NCI-H1092 treated with DMSO at 0.1 percent for 48 hours (cell line): ENCODE results near the gene PMM1.
A peak's percentile ranks its signal among the peaks of the same experiment; 100 is the strongest.
"Not testable (repeated sequence)": the region's sequence is repeated elsewhere in the genome, so short reads cannot be mapped to it uniquely, and the experiment has no call there.

Source experiments
- DNase-seq: peaks from one replicate; lab custom pipeline; 2025; lab: John Stamatoyannopoulos, UW

Gene PMM1

DNA sequence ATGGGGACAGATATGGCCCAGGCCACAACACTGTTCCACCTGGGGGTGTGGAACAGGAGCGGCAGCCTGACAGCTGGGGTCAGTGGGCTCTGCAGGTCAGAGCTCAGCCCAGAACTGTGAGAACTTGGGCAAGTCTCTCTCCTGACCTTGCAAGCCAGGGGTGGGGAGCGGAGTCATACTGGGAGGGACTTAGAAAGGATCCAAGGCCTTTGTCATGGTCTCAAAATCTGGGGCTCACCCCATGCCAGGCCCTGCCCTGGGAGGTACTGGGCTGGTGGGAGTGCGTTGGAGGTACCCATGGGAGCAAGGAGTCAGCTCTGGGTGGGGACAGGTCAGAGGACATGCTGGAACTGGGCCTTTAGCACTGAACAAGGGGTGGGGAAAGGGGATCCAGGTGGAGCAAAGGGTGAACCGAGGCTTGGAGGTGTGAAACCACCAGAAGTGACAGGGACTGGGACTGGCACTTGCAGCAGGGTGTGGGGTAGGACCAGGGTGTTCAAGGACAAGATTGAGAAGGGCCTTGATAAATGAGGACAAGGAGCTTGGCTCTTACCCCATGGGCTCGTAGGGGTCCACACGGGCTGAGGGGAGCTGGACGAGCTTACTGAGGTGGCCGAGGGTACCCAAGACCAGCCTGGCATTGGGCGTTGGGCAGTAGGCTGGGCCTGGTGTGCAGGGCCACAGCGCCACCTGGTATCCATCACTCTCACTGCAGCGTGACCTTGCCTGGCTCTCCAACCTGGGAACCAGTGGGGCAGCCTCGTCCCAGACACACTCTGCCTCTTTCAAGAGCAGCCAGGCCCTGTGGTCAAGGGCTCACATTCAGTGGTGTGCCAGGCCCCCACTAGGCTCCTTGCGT lies 7.4 kb upstream of the PMM1 start:
- peak; percentile 48 for DNase-seq

- DNase-seq, result no peak
These were observed 6.1 kb upstream of the PMM1 start for GRCh38 chr22:41595703-41596102.

GRCh38 chr22:41593336-41593960 lies 3.8 kb upstream of the PMM1 start:
- not testable (repeated sequence) for DNase-seq

DNA sequence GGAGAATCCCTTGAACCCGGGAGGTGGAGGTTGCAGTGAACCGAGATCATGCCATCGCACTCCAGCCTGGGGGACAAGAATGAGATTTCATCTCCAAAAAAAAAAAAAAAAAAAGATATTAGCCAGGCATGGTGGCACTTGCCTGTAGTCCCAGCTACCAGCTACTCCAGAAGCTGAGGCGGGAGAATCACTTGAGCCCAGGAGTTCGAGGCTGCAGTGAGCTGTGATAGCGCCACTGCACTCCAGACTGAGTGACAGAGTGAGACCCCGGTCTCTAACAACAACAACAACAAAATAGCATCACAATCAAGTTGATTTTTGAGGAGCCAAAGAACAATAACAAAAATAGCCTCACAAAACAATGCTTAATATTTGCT lies 2.3 kb downstream of the PMM1 start:
- DNase-seq, result no peak

DNA sequence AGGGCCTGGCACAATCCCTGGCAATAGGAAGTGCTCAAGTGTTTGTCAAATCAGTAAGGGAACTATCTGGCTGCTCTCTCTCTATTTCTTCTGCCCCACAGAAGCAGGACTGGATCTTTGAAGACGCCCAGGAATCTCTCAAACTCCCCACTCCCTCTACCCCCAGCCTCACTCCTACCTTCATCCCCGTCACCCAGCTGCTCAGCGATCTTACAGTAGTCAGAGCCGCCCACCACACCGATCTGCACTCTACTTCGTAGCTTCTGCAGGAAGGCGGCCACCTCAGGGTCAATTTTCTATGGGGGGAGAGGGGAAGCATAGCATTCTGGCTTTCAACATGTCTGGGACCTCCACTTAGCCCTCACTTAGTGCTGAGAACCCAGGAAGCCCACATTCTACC lies 3.7 kb downstream of the PMM1 start:
- no peak for DNase-seq

DNA sequence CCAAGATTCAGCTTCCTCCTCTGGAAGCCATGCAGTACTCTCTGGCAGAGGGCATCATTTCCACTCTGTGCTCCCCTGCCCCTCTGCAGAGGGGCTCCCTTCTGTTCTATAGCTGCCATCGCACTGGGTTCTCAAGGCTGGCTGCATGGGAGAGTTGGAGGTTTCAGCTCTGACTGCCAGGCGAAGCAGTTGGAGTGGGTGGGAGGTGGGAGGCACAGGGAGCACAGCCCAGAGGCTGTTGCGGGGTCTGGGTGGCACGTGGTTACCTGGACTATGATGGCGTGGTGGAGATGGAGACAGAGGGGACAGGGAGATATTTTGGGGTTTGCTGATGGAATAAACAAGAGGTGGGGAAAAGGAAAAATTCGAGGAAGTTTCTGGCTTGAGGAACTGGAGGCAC lies 4.8 kb downstream of the PMM1 start:
- DNase-seq, result no peak

GRCh38 chr22:41582694-41583093 lies 6.9 kb downstream of the PMM1 start:
- no peak for DNase-seq

- DNase-seq, result no peak
These were observed 9.7 kb downstream of the PMM1 start for GRCh38 chr22:41579997-41580355.

DNA sequence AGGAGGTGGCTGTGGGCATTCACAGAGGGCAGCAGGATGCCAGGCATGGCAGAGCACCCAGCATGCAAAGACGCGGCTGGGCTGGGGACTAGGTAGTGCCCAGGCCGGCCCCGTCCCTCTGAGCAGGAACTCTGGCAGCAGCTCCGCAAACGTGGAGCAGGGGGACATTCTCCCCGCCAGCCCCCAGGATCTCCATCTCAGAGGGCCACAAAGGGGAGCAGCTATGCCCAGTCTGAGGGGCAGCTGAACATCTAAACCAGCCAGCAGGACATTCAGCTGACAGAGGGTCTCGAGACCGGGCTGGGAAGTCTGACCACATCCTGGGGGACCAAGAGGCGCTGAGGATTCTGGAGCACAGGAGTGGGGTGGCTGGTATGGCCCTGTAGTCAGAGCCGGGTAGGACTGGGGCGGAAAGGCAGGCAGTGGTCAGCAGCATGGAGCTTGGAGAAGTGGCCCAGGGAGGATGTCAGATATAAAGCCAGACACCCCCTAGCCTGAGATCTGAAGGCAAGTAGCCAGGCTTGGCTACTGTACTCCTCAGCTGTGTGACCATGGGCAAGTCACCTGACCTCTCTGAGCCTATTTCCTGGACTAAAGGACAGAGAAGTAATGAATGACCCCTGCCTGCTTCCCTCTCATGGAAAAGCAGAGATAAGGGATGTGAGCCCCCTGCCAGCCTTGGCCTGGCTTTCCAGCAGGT lies 10.2 kb downstream of the PMM1 start:
- DNase-seq, result no peak

DNA sequence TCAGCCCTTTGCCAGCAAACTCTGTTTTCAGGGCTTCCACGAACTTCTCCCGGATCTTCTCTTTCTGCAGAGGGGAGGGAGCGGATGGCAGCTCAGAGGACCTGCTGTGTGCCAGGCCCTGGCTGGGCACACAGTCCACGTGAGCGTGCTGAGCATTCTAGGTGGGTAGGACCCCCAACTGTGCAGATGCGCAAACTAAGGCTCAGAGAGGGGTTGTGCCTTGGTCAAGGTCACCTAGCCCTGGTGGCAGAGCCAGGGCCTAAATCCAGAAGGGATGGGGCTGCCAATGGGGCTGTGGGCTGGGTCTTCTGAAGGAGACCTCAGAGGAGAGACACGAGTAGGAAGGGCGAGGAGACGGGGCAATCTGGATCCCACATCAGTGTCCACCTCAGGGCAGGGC lies 10.8 kb downstream of the PMM1 start:
- no peak for DNase-seq

GRCh38 chr22:41578114-41578513 lies 11.5 kb downstream of the PMM1 start:
- DNase-seq, result no peak

DNA sequence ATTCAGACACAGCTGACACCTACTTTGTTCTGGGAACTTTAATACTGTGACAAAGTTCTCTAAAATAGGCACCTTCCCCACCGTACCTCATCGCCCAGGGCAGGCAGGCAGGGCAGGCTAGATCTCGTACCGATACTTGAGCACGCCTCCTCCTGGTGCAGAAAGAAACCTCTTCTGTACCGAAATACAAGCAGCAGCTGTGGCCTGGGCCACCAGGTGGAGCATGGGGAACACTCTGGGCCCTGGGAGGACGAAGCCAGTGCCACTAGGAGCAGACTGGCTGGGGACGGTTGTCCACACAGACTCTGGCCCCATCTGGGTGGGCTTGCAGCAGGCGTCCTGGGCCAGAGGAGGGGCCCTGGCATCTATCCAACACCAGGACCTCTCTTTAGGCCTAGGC lies 12.8 kb downstream of the PMM1 start:
- DNase-seq, result peak; percentile 12

GRCh38 chr22:41575533-41575932 lies 14.1 kb downstream of the PMM1 start:
- no peak for DNase-seq

- no peak for DNase-seq
These were observed 14.7 kb downstream of the PMM1 start for GRCh38 chr22:41574847-41575381.

DNA sequence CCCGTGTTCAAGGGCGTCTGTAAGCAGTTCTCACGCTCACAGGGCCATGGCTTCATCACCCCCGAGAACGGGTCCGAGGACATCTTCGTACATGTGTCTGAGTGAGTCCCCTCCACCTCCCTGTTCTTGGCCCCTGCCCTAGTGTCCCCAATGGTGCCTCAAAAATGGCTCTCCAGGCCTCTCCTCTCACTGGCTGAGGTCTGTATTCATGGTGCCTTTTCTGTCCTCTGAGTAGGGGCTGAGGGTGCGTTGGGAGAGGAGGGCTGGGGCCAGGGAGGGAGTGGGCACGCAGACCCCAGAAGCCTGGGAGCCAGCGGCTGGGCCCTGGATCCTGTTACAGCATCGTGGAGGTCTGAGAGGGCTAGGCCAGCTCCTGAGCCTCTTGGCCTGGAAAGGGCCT lies 16.0 kb downstream of the PMM1 start:
- no peak for DNase-seq

GRCh38 chr22:41572305-41572704 lies 17.3 kb downstream of the PMM1 start:
- DNase-seq, result not testable (repeated sequence)

DNA sequence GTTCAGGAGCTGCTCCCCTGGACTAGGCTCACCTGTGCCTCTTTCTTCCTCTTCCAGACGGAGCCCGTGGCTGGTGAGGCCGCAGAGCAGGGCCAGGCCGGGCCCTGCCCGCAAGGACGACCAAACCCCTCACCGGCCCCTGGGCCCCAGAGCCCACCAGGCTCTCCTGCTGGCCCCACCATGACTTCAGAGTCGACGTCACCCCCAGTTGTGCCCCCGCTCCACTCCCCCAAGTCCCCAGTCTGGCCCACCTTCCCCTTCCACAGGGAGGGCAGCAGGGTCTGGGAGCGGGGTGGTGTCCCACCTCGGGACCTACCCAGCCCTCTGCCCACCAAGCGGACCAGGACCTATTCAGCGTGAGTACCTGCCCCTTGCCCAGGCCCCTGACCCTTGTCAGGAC lies 17.9 kb downstream of the PMM1 start:
- no peak for DNase-seq

DNA sequence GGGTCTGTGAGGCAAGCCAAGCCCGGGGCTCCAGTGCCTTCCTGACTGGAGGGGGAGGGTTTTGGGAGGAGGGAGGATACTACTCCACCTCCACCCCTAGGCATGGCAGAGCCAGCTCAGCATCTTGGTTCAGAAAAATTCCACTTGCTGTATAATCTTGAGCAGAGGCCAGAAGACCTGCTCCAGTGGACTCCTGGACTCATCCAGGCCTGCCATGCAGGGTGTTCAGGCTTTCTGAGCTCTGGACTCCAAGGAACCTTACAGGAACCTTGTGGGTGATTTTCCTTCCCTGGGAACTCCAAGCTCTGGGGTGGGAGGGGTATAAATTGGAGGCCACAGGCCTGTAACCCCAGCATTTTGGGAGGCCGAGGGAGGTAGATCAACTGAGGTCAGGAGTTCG lies 19.4 kb downstream of the PMM1 start:
- DNase-seq, result no peak

GRCh38 chr22:41568811-41569210 lies 20.8 kb downstream of the PMM1 start:
- peak; percentile 16 for DNase-seq

DNA sequence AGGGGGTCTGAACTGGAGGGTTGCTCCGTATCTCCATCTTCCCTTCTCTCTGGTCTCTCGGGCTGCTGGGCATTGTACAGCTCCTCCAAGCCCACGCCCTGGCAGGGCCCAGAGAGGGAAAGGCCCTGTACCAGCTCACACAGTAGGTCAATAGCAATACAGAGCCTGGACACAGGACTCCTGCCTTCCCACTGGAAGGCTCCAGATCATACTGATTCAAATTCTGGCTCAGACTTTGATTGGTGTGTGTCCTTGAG lies 22.2 kb downstream of the PMM1 start:
- DNase-seq, result no peak

DNA sequence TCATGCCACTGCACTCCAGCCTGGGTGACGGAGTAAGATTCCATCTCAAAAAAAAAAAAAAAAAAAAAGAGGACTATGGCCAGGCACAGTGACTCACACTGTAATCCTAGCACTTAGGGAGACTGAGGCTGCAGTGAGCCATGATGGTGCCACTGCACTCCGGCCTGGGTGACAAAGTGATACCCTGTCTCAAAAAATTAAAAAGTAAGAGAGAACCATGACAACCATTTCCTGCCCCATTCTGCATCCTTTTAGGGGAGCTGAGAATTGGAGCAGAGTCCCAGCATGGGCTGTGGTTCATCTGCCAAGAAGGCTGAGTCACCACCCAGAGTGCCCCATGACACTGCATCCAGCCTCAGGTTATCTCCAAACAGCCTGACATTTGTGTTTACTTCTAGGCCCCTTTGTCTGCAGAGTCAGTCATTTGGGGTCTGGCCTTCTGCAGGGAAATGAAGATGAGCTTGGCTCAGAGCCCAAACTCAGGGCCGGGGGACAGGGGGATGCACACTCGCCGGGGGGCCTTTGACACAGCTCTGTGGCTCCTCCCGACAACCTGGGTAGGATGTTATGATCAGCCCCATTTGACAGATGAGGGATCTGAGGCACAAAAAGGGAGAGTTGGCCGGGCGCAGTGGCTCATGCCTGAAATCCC lies 24.1 kb downstream of the PMM1 start:
- DNase-seq, result no peak

DNA sequence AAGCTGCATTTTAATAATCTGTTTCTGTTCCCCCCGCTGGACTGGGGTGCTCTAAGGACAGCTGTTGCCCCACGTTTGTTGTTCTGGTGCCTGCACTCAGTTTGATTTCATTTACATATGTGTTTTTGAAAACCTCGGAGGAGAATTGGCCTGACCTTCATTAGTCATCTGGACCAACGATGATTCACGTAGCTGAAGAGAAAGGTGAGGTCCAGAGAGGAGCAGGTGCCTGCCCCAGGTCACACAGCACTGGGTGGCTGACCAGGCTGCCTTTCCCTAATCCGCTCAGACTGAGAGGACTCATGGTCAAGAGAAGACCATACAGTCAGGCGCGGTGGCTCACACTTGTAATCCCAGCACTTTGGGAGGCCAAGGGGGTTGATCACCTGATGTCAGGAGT lies 25.1 kb downstream of the PMM1 start:
- no peak for DNase-seq
